Measurements from ENCODE around the gene CD151. TPM values are rescaled to one million over a fixed set of nuclear protein-coding genes. Genes with fewer than 3 reads are reported as not detected.

The CD151 gene
- total RNA-seq, 1 experiment from 2014 or later: 892 TPM

GRCh38 chr11:797296-798092 lies 35.3 kb upstream of the CD151 start:
- peak; percentile 85 for DNase-seq (ENCODE audit: low spot score)

- DNase-seq (ENCODE audit: low spot score): peak; percentile 56
Observed at GRCh38 chr11:798093-798713, 34.5 kb upstream of the CD151 start, which contains the start of gene SLC25A22. Gene SLC25A22, minus strand, starts transcription at chr11:798281. Its CDS starts 3,275 bp downstream, at chr11:795006.

- no peak for DNase-seq (ENCODE audit: low spot score)
Observed at GRCh38 chr11:799641-800316, 33.0 kb upstream of the CD151 start.

- DNase-seq (ENCODE audit: low spot score): no peak
Observed at GRCh38 chr11:800473-800872, 32.3 kb upstream of the CD151 start.

GRCh38 chr11:801097-801780 lies 31.5 kb upstream of the CD151 start:
- no peak for DNase-seq (ENCODE audit: low spot score)

GRCh38 chr11:802018-802617 lies 30.6 kb upstream of the CD151 start:
- DNase-seq (ENCODE audit: low spot score): no peak

- no peak for DNase-seq (ENCODE audit: low spot score)
Observed at GRCh38 chr11:802693-803466, 29.9 kb upstream of the CD151 start.

GRCh38 chr11:803467-803742 lies 29.3 kb upstream of the CD151 start:
- no peak for DNase-seq (ENCODE audit: low spot score)

GRCh38 chr11:803770-804598 lies 28.8 kb upstream of the CD151 start:
- DNase-seq (ENCODE audit: low spot score): no peak

- DNase-seq (ENCODE audit: low spot score): no peak
Observed at GRCh38 chr11:804599-804964, 28.2 kb upstream of the CD151 start.

GRCh38 chr11:808427-809286 lies 24.1 kb upstream of the CD151 start:
- peak; percentile 75 for DNase-seq (ENCODE audit: low spot score)

GRCh38 chr11:809287-810039 lies 23.3 kb upstream of the CD151 start, which contains the start of gene RPLP2:
Gene RPLP2, plus strand, starts transcription at chr11:809967. Its CDS starts 268 bp downstream, at chr11:810235.
- DNase-seq (ENCODE audit: low spot score): peak; percentile 96

- no peak for DNase-seq (ENCODE audit: low spot score)
Observed at GRCh38 chr11:810040-810567, 22.6 kb upstream of the CD151 start.

GRCh38 chr11:811446-812245 lies 21.1 kb upstream of the CD151 start:
- DNase-seq (ENCODE audit: low spot score): no peak

- no peak for DNase-seq (ENCODE audit: low spot score)
Observed at GRCh38 chr11:812390-812789, 20.4 kb upstream of the CD151 start.

GRCh38 chr11:813072-813455 lies 19.7 kb upstream of the CD151 start:
- DNase-seq (ENCODE audit: low spot score): no peak

- DNase-seq (ENCODE audit: low spot score): no peak
Observed at GRCh38 chr11:813456-814096, 19.2 kb upstream of the CD151 start.
